Renal cortex interstitium (tissue), 3 donors: ENCODE data around the gene GNPTAB. TPM values are rescaled to one million over a fixed set of nuclear protein-coding genes. Genes with fewer than 3 reads are reported as not detected.

ENCODE experiments used
- polyA plus RNA-seq, 3 donors: library from polyadenylated mRNA; unstranded; fragments of 120-200 nt; gene quantifications; one replicate each; pipeline ENCODE4 v1.2.1, GENCODE V29; 2013; ENCODE audit not compliant: insufficient read length in 3 of 3

GNPTAB gene
- polyA plus RNA-seq, 3 donors, result 32.8 to 38.8 (median 36.9) TPM

Other genes with a start within 250 kb of the GNPTAB start
- gene MYBPC1, start 236.0 kb downstream of the GNPTAB start, polyA plus RNA-seq, result 1 to 10 TPM in 1 of 3 donors, under 1 TPM in 1, not detected in 1; 0.08 to 1.0 TPM
- 10 to 100 TPM; 32.5 to 48.0 (median 41.5) TPM for gene CHPT1, start 133.3 kb downstream of the GNPTAB start, polyA plus RNA-seq
- 1 to 10 TPM in 1 of 3 donors, under 1 TPM in 2; 0.23 to 3.1 (median 0.73) TPM for gene SYCP3, start 91.5 kb downstream of the GNPTAB start, polyA plus RNA-seq
- 10 to 100 TPM; 19.4 to 25.0 (median 22.0) TPM for gene DRAM1, start 46.6 kb upstream of the GNPTAB start, polyA plus RNA-seq
- gene WASHC3, start 231.0 kb upstream of the GNPTAB start, polyA plus RNA-seq, result 10 to 100 TPM; 46.3 to 66.6 (median 46.5) TPM